Keratinocyte (primary cell): ENCODE results near the gene SH3D19.

Experiments
- CTCF ChIP-seq, 3 experiments: IDR thresholded peaks in 1 of 3; conservative IDR thresholded peaks in 1 of 3; optimal IDR thresholded peaks in 1 of 3; 2 replicates in 2 of 3; 3 replicates in 1 of 3; pipeline versions ENCODE3 to v1.5.1; 2011; ENCODE audit warnings: low read length in 3 of 3, mild to moderate bottlenecking in 3 of 3, moderate library complexity in 2 of 3, control low read depth in 1 of 3, inconsistent platforms in 1 of 3; ENCODE audit not compliant: insufficient read depth in 2 of 3; ENCODE audit errors: extremely low read depth in 1 of 3
- EZH2 ChIP-seq: IDR thresholded peaks from one replicate; pipeline ENCODE4 v1.6.1; 2012; ENCODE audit warnings: inconsistent platforms, mild to moderate bottlenecking, low read length, moderate library complexity

- TF ChIP-seq CTCF (optimal IDR thresholded peaks at IDR 0.05 in 1 of 3, IDR thresholded peaks at IDR 0.05 in 1 of 3, conservative IDR thresholded peaks at IDR 0.05 in 1 of 3; ENCODE audit: extremely low read depth in 1 of 3, insufficient read depth in 2 of 3, low read length in 3 of 3) (no peak), EZH2 (no peak)
Measured at GRCh38 chr4:151110236-151110635, 215.2 kb downstream of the SH3D19 start.
